Right lobe of liver (tissue), 6 donors: ENCODE results near the gene PYGO1. TPM values are rescaled to one million over a fixed set of nuclear protein-coding genes. Genes with fewer than 3 reads are reported as not detected.
A peak's percentile ranks its signal among the peaks of the same experiment; 100 is the strongest.
"Not testable (repeated sequence)": the region's sequence is repeated elsewhere in the genome, so short reads cannot be mapped to it uniquely, and the experiment has no call there.

Experiments
- ATAC-seq, 4 donors: fragments of 200-7000 bp; cut with Tn5 transposase; one replicate each; pipeline ENCODE4 v1.9.1; 2020; ENCODE audit warnings: mild to moderate bottlenecking in 4 of 4, moderate library complexity in 4 of 4
- DNase-seq, 3 donors: peaks; one replicate each; pipeline ENCODE4 v3.0.0-alpha.2; 2020
- H3K27ac ChIP-seq, 3 donors: fragments of 200-600 bp; one replicate each; pipeline ENCODE4 v1.8.0; 2022
- H3K27me3 ChIP-seq, 2 donors: fragments of 200-600 bp; one replicate each; pipeline ENCODE4 v1.8.0; 2022
- H3K36me3 ChIP-seq, 4 donors: fragments of 200-600 bp; sonication (generic) in 1 of 4; one replicate each; pipeline versions ENCODE4 v1.5.1 to v1.8.0; 2017 to 2022; ENCODE audit warnings: control low read depth in 1 of 4
- H3K4me1 ChIP-seq, 4 donors: fragments of 200-600 bp; sonication (generic) in 1 of 4; one replicate each; pipeline versions ENCODE4 v1.5.1 to v1.8.0; 2017 to 2022; ENCODE audit warnings: control low read depth in 1 of 4
- H3K4me3 ChIP-seq, 3 donors: fragments of 200-600 bp; one replicate each; pipeline ENCODE4 v1.8.0; 2022
- H3K9me3 ChIP-seq, 4 donors: fragments of 200-600 bp; sonication (generic) in 1 of 4; one replicate each; pipeline versions ENCODE4 v1.5.1 to v1.8.0; 2017 to 2022; ENCODE audit warnings: control low read depth in 1 of 4
- CTCF ChIP-seq, 4 donors: fragments of 200-600 bp in 3 of 4; fragments of 450-650 bp in 1 of 4; IDR thresholded peaks; one replicate each; pipeline versions ENCODE4 v1.5.1 to v1.8.0; 2016 to 2022; ENCODE audit warnings: antibody characterized with exemption in 4 of 4, mild to moderate bottlenecking in 2 of 4
- POLR2A ChIP-seq: fragments of 450-650 bp; IDR thresholded peaks from one replicate; pipeline ENCODE4 v1.6.1; 2017; ENCODE audit warnings: antibody characterized with exemption, mild to moderate bottlenecking
- WGBS: methylation state at CpG from one replicate; pipeline ENCODE4 v1.1.6; 2018; ENCODE audit warnings: low coverage, low lambda C conversion rate; ENCODE audit not compliant: insufficient coverage; ENCODE audit errors: missing lambda C conversion rate; 5-methylcytosine and 5-hydroxymethylcytosine counted together
- intact Hi-C, 2 donors: fragments of 100-400 bp; cut with DNase I; formaldehyde crosslinking; loops; one replicate each; pipeline versions ENCODE4 v1.11.2 to v1.14.1; 2022
- total RNA-seq, 6 experiments: library from RNA; depleted of rRNA in 2 of 6; stranded (reverse); fragments of >200 nt in 2 of 6; fragmentation: NEBNext Ultra II Directional in 3 of 6; extraction: Animal tissue kit (Norgen Biotek cat#: 25700) in 3 of 6; gene quantifications; one replicate each; pipeline versions ENCODE4 v1.1.0 to v1.2.4, GENCODE V29; 2016 to 2023
- donor health status: DM: no; HTN: yes; CAD: no.
- donor health status: DM: no; HTN: no; CAD: no.
- donor health status: DM: no; HTN: no; CAD: no.
- donor health status: DM: no; HTN: yes; CAD: no.
- donor health status: DM: no; HTN: yes; CAD: no.

The PYGO1 gene
- total RNA-seq, 6 experiments from 2014 or later, result 0.09 to 0.27 (median 0.19) TPM

- Histone ChIP-seq H3K27me3 (no peaks in the 10 kb centered on the region), H3K4me3 (no peak overlapping the region), H3K36me3 (no peaks in the 10 kb centered on the region), H3K9me3 (no peaks in the 10 kb centered on the region), H3K4me1 (no peaks in the 10 kb centered on the region), H3K27ac (no peak overlapping the region)
- TF ChIP-seq CTCF (IDR thresholded peaks at IDR 0.05) (no peak), POLR2A (no peak)
- ATAC-seq, result no peak
- no peak for DNase-seq
- WGBS, result 76% methylated on average over 4 of the region's 4 CpGs
- intact Hi-C loops, result no loop called here
These were observed 80.6 kb downstream of the PYGO1 start for GRCh38 chr15:55507567-55507966.

- H3K4me1 ChIP-seq, DNase-seq, H3K27me3 ChIP-seq, H3K36me3 ChIP-seq, H3K4me3 ChIP-seq, H3K27ac ChIP-seq, intact Hi-C loops, H3K9me3 ChIP-seq, ATAC-seq: not testable (repeated sequence)
- 48% methylated on average over 5 of the region's 5 CpGs for WGBS
These were observed 82.7 kb downstream of the PYGO1 start for GRCh38 chr15:55505407-55505806.

- H3K4me3 ChIP-seq, result no peak overlapping the region
- DNase-seq (no peak), ATAC-seq (no peak)
- H3K27ac ChIP-seq, result no peak overlapping the region
- TF ChIP-seq CTCF (IDR thresholded peaks at IDR 0.05) (no peak), POLR2A (no peak)
- H3K9me3 ChIP-seq, result peaks cover 0 to 2% (median 0%) of the 10 kb centered on the region in 4 donors
- H3K4me1 ChIP-seq, result no peaks in the 10 kb centered on the region
- H3K36me3 ChIP-seq, result no peaks in the 10 kb centered on the region
- H3K27me3 ChIP-seq, result no peaks in the 10 kb centered on the region
- intact Hi-C loops, result no loop called here
- 76% methylated on average over 6 of the region's 7 CpGs for WGBS
These were observed 89.0 kb downstream of the PYGO1 start for GRCh38 chr15:55499151-55499550.

- peak overlapping the region; percentile 38 to 79 (median 73) for H3K4me3 ChIP-seq
- ATAC-seq (peak; percentile 100), DNase-seq (peak; percentile 87 to 92 (median 88))
- H3K36me3 ChIP-seq, H3K9me3 ChIP-seq, intact Hi-C loops, H3K4me1 ChIP-seq, H3K27ac ChIP-seq, H3K27me3 ChIP-seq: not testable (repeated sequence)
- 7% methylated on average over 43 of the region's 55 CpGs for WGBS
These were observed 89.8 kb downstream of the PYGO1 start for GRCh38 chr15:55498109-55498938.

- Histone ChIP-seq H3K27me3 (no peaks in the 10 kb centered on the region), H3K4me3 (no peak overlapping the region), H3K36me3 (no peaks in the 10 kb centered on the region), H3K9me3 (no peaks in the 10 kb centered on the region), H3K4me1 (no peaks in the 10 kb centered on the region), H3K27ac (no peak overlapping the region)
- DNase-seq, result no peak
- no peak for TF ChIP-seq POLR2A
- TF ChIP-seq CTCF (IDR thresholded peaks at IDR 0.05), result no peak
- no peak for ATAC-seq
- 63% methylated on average over 2 of the region's 2 CpGs for WGBS
- intact Hi-C loops, result no loop called here
These were observed 91.4 kb downstream of the PYGO1 start for GRCh38 chr15:55496716-55497115.
